Cardiac muscle cell (in vitro differentiated cells and primary cell): ENCODE data around the gene RET. TPM values are rescaled to one million over a fixed set of nuclear protein-coding genes. Genes with fewer than 3 reads are reported as not detected.
A peak's percentile ranks its signal among the peaks of the same experiment; 100 is the strongest.

ENCODE experiments used
- DNase-seq, 2 donors: peaks; one replicate each; pipeline versions ENCODE4 v3.0.0 to v3.0.0-alpha.2; 2010 to 2017; ENCODE audit warnings: low read depth in 1 of 2, low spot score in 1 of 2
- H3K27ac ChIP-seq: fragments of 200-600 bp; sonication (generic); 2 replicates; pipeline ENCODE4 v1.5.1; 2016
- H3K27me3 ChIP-seq: fragments of 200-600 bp; sonication (generic); 2 replicates; pipeline ENCODE4 v1.6.0; 2016; ENCODE audit warnings: control low read depth
- H3K36me3 ChIP-seq: fragments of 200-600 bp; sonication (generic); 2 replicates; pipeline ENCODE4 v1.5.1; 2016; ENCODE audit warnings: control low read depth
- H3K4me1 ChIP-seq: fragments of 200-600 bp; sonication (generic); 2 replicates; pipeline ENCODE4 v1.8.1; 2017; ENCODE audit warnings: low read depth, mild to moderate bottlenecking, mixed run types
- H3K4me3 ChIP-seq: fragments of 200-600 bp; sonication (generic); 2 replicates; pipeline ENCODE4 v1.5.1; 2016; ENCODE audit warnings: mild to moderate bottlenecking
- H3K9me3 ChIP-seq: fragments of 200-600 bp; sonication (generic); 2 replicates; pipeline ENCODE4 v1.5.1; 2017; ENCODE audit warnings: low read depth, mild to moderate bottlenecking, control low read depth
- polyA plus RNA-seq: library from polyadenylated mRNA; unstranded; fragments of >200 nt; fragmentation: Nextera tagmentation; extraction: Ambion mirVana; gene quantifications from 2 replicates; pipeline ENCODE4 v1.2.1, GENCODE V29; 2016
- total RNA-seq: library from RNA; depleted of rRNA; stranded (reverse); fragments of >200 nt; gene quantifications from 2 replicates; pipeline ENCODE4 v1.2.3, GENCODE V29; 2016
- TF ChIP-seq, protein P1 (sequence below): IDR thresholded peaks from 2 replicates; pipeline ENCODE4 v1.5.1; 2012; ENCODE audit warnings: low read depth, mild to moderate bottlenecking, low read length

The RET gene
- total and polyA plus RNA-seq, 2 experiments from 2014 or later = 0.09 TPM; not detected in 1

- H3K27me3 ChIP-seq = no peaks in the 10 kb centered on the region
- TF ChIP-seq, protein P1, sequence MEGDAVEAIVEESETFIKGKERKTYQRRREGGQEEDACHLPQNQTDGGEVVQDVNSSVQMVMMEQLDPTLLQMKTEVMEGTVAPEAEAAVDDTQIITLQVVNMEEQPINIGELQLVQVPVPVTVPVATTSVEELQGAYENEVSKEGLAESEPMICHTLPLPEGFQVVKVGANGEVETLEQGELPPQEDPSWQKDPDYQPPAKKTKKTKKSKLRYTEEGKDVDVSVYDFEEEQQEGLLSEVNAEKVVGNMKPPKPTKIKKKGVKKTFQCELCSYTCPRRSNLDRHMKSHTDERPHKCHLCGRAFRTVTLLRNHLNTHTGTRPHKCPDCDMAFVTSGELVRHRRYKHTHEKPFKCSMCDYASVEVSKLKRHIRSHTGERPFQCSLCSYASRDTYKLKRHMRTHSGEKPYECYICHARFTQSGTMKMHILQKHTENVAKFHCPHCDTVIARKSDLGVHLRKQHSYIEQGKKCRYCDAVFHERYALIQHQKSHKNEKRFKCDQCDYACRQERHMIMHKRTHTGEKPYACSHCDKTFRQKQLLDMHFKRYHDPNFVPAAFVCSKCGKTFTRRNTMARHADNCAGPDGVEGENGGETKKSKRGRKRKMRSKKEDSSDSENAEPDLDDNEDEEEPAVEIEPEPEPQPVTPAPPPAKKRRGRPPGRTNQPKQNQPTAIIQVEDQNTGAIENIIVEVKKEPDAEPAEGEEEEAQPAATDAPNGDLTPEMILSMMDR = no peak
- H3K4me3 ChIP-seq = no peak overlapping the region
- H3K9me3 ChIP-seq = no peaks in the 10 kb centered on the region
- no peaks in the 10 kb centered on the region for H3K36me3 ChIP-seq
- DNase-seq = no peak
- peaks cover 7% of the 10 kb centered on the region for H3K4me1 ChIP-seq
- H3K27ac ChIP-seq = no peak overlapping the region
Observed at GRCh38 chr10:43135064-43135463, 58.2 kb downstream of the RET start.

- H3K4me3 ChIP-seq = no peak overlapping the region
- H3K36me3 ChIP-seq = no peaks in the 10 kb centered on the region
- no peak for DNase-seq
- peak overlapping the region; percentile 25 for H3K27ac ChIP-seq
- TF ChIP-seq, protein P1 = no peak
- peaks cover 7% of the 10 kb centered on the region for H3K4me1 ChIP-seq
- no peaks in the 10 kb centered on the region for H3K27me3 ChIP-seq
- no peaks in the 10 kb centered on the region for H3K9me3 ChIP-seq
Observed at GRCh38 chr10:43135656-43136055, 58.8 kb downstream of the RET start.

- TF ChIP-seq, protein P1 = no peak
- H3K4me1 ChIP-seq = peaks cover 7% of the 10 kb centered on the region
- no peak overlapping the region for H3K27ac ChIP-seq
- H3K9me3 ChIP-seq = no peaks in the 10 kb centered on the region
- H3K27me3 ChIP-seq = no peaks in the 10 kb centered on the region
- no peak overlapping the region for H3K4me3 ChIP-seq
- no peaks in the 10 kb centered on the region for H3K36me3 ChIP-seq
- no peak for DNase-seq
Observed at GRCh38 chr10:43136432-43136831, 59.6 kb downstream of the RET start.

DNA sequence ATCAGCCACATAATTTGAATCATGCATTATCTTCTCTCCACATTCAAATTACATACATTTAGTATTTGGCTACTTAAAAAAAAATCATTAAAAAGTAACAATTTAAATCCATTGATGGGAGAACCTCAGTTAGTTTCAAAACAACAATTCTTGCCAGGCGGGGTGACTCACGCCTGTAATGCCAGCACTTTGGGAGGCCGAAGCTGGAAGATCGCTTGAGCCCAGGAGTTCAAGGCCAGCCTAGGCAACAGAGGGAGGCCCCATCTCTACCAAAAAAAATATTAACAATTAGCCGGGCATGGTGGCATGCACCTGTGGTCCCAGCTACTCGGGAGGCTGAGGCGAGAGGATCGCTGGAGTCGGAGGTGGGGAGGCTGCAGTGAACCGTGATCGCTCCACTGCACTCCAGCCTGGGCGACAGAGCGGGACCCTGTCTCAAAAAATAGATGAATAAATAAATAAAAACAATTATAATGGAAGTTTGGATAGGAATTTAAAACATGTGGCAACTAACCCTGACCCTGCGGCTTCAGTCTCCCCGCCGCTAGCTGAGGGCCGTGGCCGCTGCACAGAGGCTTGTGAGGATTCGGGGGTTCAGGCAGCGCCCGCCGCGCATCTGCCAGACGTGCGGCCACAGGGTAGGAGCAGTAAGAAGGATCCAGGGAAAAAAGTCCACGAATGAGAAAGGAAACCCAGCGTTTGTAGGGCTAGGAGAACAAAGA, 60.3 kb downstream of the RET start:
- peak overlapping the region; percentile 88 for H3K4me3 ChIP-seq
- H3K36me3 ChIP-seq = no peaks in the 10 kb centered on the region
- H3K4me1 ChIP-seq = peaks cover 7% of the 10 kb centered on the region
- no peaks in the 10 kb centered on the region for H3K27me3 ChIP-seq
- TF ChIP-seq, protein P1 = no peak
- H3K9me3 ChIP-seq = no peaks in the 10 kb centered on the region
- DNase-seq = peak in 1 of 2 donors; percentile 46
- H3K27ac ChIP-seq = peak overlapping the region; percentile 84

DNA sequence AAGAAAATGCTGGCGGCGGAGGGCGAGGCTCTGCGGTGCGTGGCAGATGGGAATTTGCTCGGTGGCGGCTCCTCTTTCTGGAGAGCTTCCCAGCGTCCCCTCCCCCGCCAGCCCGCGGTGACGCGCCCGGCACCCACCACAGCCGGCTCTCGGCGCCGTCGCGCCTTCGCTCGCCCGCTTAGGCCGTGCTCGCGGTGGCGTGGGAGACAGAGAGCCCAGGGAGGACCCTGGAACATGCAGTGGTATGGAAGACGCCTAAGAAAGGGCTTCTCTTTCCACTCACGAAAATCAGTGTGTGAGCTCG, 60.8 kb downstream of the RET start:
- DNase-seq = peak; percentile 68 to 78
- Histone ChIP-seq H3K4me3 (peak overlapping the region; percentile 88), H3K27ac (peak overlapping the region; percentile 84), H3K9me3 (no peaks in the 10 kb centered on the region), H3K27me3 (no peaks in the 10 kb centered on the region), H3K4me1 (peaks cover 7% of the 10 kb centered on the region), H3K36me3 (no peaks in the 10 kb centered on the region)
- TF ChIP-seq, protein P1 = no peak
